ENCODE data around the gene CGB1. TPM values are rescaled to one million over a fixed set of nuclear protein-coding genes. Genes with fewer than 3 reads are reported as not detected.
"Not testable (repeated sequence)": the region's sequence is repeated elsewhere in the genome, so short reads cannot be mapped to it uniquely, and the experiment has no call there.

Gene CGB1
- total RNA-seq, 2 experiments from 2014 or later = not detected

GRCh38 chr19:49056101-49056901 is 19.6 kb upstream of the CGB1 start:
- peaks cover 0 to 16% of the 10 kb centered on the region in 2 experiments for H3K9me3 ChIP-seq (ENCODE audit: control insufficient read depth in 1 of 2, insufficient read depth in 1 of 2, low read length in 2 of 2)
- peaks cover 26% of the 10 kb centered on the region for H3K4me1 ChIP-seq (ENCODE audit: insufficient read depth, low read length)
- peak overlapping the region; percentile 59 for H3K4me3 ChIP-seq (ENCODE audit: low read length)
- Mint-ChIP-seq H3K27ac (no peak overlapping the region), H3K4me1 (ENCODE audit: low read depth) (peaks cover 21% of the 10 kb centered on the region), H3K4me3 (peak overlapping the region; percentile 89), H3K9me3 (no peaks in the 10 kb centered on the region), H3K27me3 (peaks cover 48% of the 10 kb centered on the region), H3K36me3 (ENCODE audit: low read depth) (no peaks in the 10 kb centered on the region)
- H3K27me3 ChIP-seq (ENCODE audit: control insufficient read depth in 1 of 2, insufficient read depth in 2 of 2, low read length in 2 of 2) = peaks cover 25 to 32% of the 10 kb centered on the region in 2 experiments
- DNase-seq (peak in 11 of 14 experiments; percentile 19 to 71 (median 50)), ATAC-seq (ENCODE audit: poor library complexity) (peak; percentile 71)
- POLR2A ChIA-PET = interaction anchor here (0.8 to 2.1 kb wide), 3 partner anchors 15 to 63 kb away, joined by 3 to 4 read pairs (median 3); partner anchors contain the start of genes LIN7B and RUVBL2
- intact Hi-C loops (cut with DNase I, micrococcal nuclease) = loop anchor here in 1 of 2 experiments (5.0 kb wide), 1 partner anchor 39 kb away; the partner anchor contains the start of gene LHB
- no peak overlapping the region for H3K27ac ChIP-seq (ENCODE audit: low read depth in 1 of 2, low read length in 2 of 2)
- H3K36me3 ChIP-seq (ENCODE audit: insufficient read depth, low read length) = no peaks in the 10 kb centered on the region
- peak; percentile 39 for TF ChIP-seq CTCF (IDR thresholded peaks at IDR 0.05)
- CTCF ChIA-PET = interaction anchor here (0.5 to 2.3 kb wide), 5 partner anchors 37 to 574 kb away, joined by 3 to 8 read pairs (median 3); partner anchors contain the start of gene LIN7B

- H3K4me3 ChIP-seq (ENCODE audit: low read length); H3K27ac Mint-ChIP-seq; H3K36me3 Mint-ChIP-seq (ENCODE audit: low read depth); H3K9me3 Mint-ChIP-seq; H3K4me3 Mint-ChIP-seq; H3K4me1 ChIP-seq (ENCODE audit: insufficient read depth, low read length); H3K27me3 Mint-ChIP-seq; H3K27ac ChIP-seq (ENCODE audit: low read depth in 1 of 2, low read length in 2 of 2); H3K4me1 Mint-ChIP-seq (ENCODE audit: low read depth); POLR2A ChIA-PET; H3K36me3 ChIP-seq (ENCODE audit: insufficient read depth, low read length); H3K9me3 ChIP-seq (ENCODE audit: control insufficient read depth in 1 of 2, insufficient read depth in 1 of 2, low read length in 2 of 2); ATAC-seq (ENCODE audit: poor library complexity); DNase-seq; CTCF ChIA-PET; intact Hi-C loops (cut with DNase I, micrococcal nuclease); H3K27me3 ChIP-seq (ENCODE audit: control insufficient read depth in 1 of 2, insufficient read depth in 2 of 2, low read length in 2 of 2): not testable (repeated sequence)
Observed at GRCh38 chr19:49050376-49051033, 13.8 kb upstream of the CGB1 start.

- intact Hi-C loops (cut with DNase I, micrococcal nuclease); H3K27ac Mint-ChIP-seq; H3K27me3 Mint-ChIP-seq; H3K9me3 Mint-ChIP-seq; H3K4me3 Mint-ChIP-seq; POLR2A ChIA-PET; H3K9me3 ChIP-seq (ENCODE audit: control insufficient read depth in 1 of 2, insufficient read depth in 1 of 2, low read length in 2 of 2); ATAC-seq (ENCODE audit: poor library complexity); DNase-seq; H3K27ac ChIP-seq (ENCODE audit: low read depth in 1 of 2, low read length in 2 of 2); H3K27me3 ChIP-seq (ENCODE audit: control insufficient read depth in 1 of 2, insufficient read depth in 2 of 2, low read length in 2 of 2); H3K36me3 Mint-ChIP-seq (ENCODE audit: low read depth); H3K36me3 ChIP-seq (ENCODE audit: insufficient read depth, low read length); H3K4me1 ChIP-seq (ENCODE audit: insufficient read depth, low read length); H3K4me1 Mint-ChIP-seq (ENCODE audit: low read depth); H3K4me3 ChIP-seq (ENCODE audit: low read length); CTCF ChIA-PET: not testable (repeated sequence)
Observed at GRCh38 chr19:49049834-49050233, 13.1 kb upstream of the CGB1 start.

- H3K27me3 Mint-ChIP-seq; H3K36me3 Mint-ChIP-seq (ENCODE audit: low read depth); H3K4me1 Mint-ChIP-seq (ENCODE audit: low read depth); H3K36me3 ChIP-seq (ENCODE audit: insufficient read depth, low read length); ATAC-seq (ENCODE audit: poor library complexity); intact Hi-C loops (cut with DNase I, micrococcal nuclease); H3K9me3 Mint-ChIP-seq; DNase-seq; H3K9me3 ChIP-seq (ENCODE audit: control insufficient read depth in 1 of 2, insufficient read depth in 1 of 2, low read length in 2 of 2); POLR2A ChIA-PET; H3K4me3 Mint-ChIP-seq; H3K27ac Mint-ChIP-seq; H3K27ac ChIP-seq (ENCODE audit: low read depth in 1 of 2, low read length in 2 of 2); CTCF ChIA-PET; H3K4me1 ChIP-seq (ENCODE audit: insufficient read depth, low read length); H3K27me3 ChIP-seq (ENCODE audit: control insufficient read depth in 1 of 2, insufficient read depth in 2 of 2, low read length in 2 of 2); H3K4me3 ChIP-seq (ENCODE audit: low read length): not testable (repeated sequence)
Observed at GRCh38 chr19:49049011-49049410, 12.3 kb upstream of the CGB1 start, which contains the start of gene CGB8. TSS of gene CGB8 (minus strand) at chr19:49049111. CDS start at chr19:49048739, 372 bp downstream.

- DNase-seq; CTCF ChIA-PET; H3K4me1 Mint-ChIP-seq (ENCODE audit: low read depth); H3K27ac ChIP-seq (ENCODE audit: low read depth in 1 of 2, low read length in 2 of 2); H3K27ac Mint-ChIP-seq; H3K9me3 Mint-ChIP-seq; H3K4me3 ChIP-seq (ENCODE audit: low read length); H3K4me1 ChIP-seq (ENCODE audit: insufficient read depth, low read length); ATAC-seq (ENCODE audit: poor library complexity); H3K36me3 Mint-ChIP-seq (ENCODE audit: low read depth); H3K36me3 ChIP-seq (ENCODE audit: insufficient read depth, low read length); H3K4me3 Mint-ChIP-seq; H3K9me3 ChIP-seq (ENCODE audit: control insufficient read depth in 1 of 2, insufficient read depth in 1 of 2, low read length in 2 of 2); POLR2A ChIA-PET; intact Hi-C loops (cut with DNase I, micrococcal nuclease); H3K27me3 Mint-ChIP-seq; H3K27me3 ChIP-seq (ENCODE audit: control insufficient read depth in 1 of 2, insufficient read depth in 2 of 2, low read length in 2 of 2): not testable (repeated sequence)
Observed at GRCh38 chr19:49043548-49043947, 6.9 kb upstream of the CGB1 start, which contains the start of gene CGB5. TSS of gene CGB5 (plus strand) at chr19:49043848. CDS start at chr19:49044210, 362 bp downstream.

- H3K4me3 Mint-ChIP-seq; H3K9me3 ChIP-seq (ENCODE audit: control insufficient read depth in 1 of 2, insufficient read depth in 1 of 2, low read length in 2 of 2); H3K27me3 ChIP-seq (ENCODE audit: control insufficient read depth in 1 of 2, insufficient read depth in 2 of 2, low read length in 2 of 2); ATAC-seq (ENCODE audit: poor library complexity); intact Hi-C loops (cut with DNase I, micrococcal nuclease); H3K4me1 Mint-ChIP-seq (ENCODE audit: low read depth); H3K36me3 ChIP-seq (ENCODE audit: insufficient read depth, low read length); DNase-seq; H3K4me1 ChIP-seq (ENCODE audit: insufficient read depth, low read length); H3K36me3 Mint-ChIP-seq (ENCODE audit: low read depth); H3K27ac Mint-ChIP-seq; H3K27me3 Mint-ChIP-seq; CTCF ChIA-PET; H3K9me3 Mint-ChIP-seq; POLR2A ChIA-PET; H3K4me3 ChIP-seq (ENCODE audit: low read length); H3K27ac ChIP-seq (ENCODE audit: low read depth in 1 of 2, low read length in 2 of 2): not testable (repeated sequence)
Observed at GRCh38 chr19:49042666-49043065, 6.0 kb upstream of the CGB1 start.
